DND-41 (cell line): ENCODE data around the gene TYW5.

Experiments
- ATAC-seq: fragments of 200-7000 bp; cut with Tn5 transposase; 3 replicates; pipeline ENCODE4 v1.9.1; 2021; ENCODE audit warnings: low read depth; ENCODE audit not compliant: insufficient read depth
- DNase-seq: peaks from one replicate; pipeline ENCODE4 v3.0.0-alpha.2; 2020
- H2AFZ ChIP-seq: 2 replicates; pipeline ENCODE4 v1.6.0; 2012; ENCODE audit warnings: low read depth, low read length
- H3K27ac ChIP-seq: 2 replicates; pipeline ENCODE4 v1.5.1; 2012; ENCODE audit warnings: low read length, inconsistent platforms
- H3K27me3 ChIP-seq: fragments of 200-600 bp; sonication (generic); 2 replicates; pipeline ENCODE4 v1.6.0; 2012; ENCODE audit warnings: low read length, mild to moderate bottlenecking, inconsistent platforms; ENCODE audit not compliant: insufficient read depth, poor library complexity
- H3K36me3 ChIP-seq: 2 replicates; pipeline ENCODE4 v1.5.1; 2012; ENCODE audit warnings: low read length, inconsistent platforms; ENCODE audit not compliant: insufficient read depth
- H3K4me1 ChIP-seq: 2 replicates; pipeline ENCODE4 v1.5.1; 2012; ENCODE audit warnings: mild to moderate bottlenecking, low read length; ENCODE audit not compliant: insufficient read depth
- H3K4me2 ChIP-seq: 2 replicates; pipeline ENCODE4 v1.6.0; 2012; ENCODE audit warnings: mild to moderate bottlenecking, moderate library complexity, low read length, inconsistent platforms; ENCODE audit not compliant: insufficient read depth
- H3K4me3 ChIP-seq, 2 experiments: fragments of 200-600 bp in 1 of 2; shearing (Covaris generic) in 1 of 2; 2 replicates each; pipeline ENCODE4 v1.5.1; 2012 to 2016; ENCODE audit warnings: inconsistent platforms in 2 of 2, low read length in 2 of 2, mild to moderate bottlenecking in 2 of 2, low read depth in 1 of 2, moderate library complexity in 1 of 2
- H3K79me2 ChIP-seq: 2 replicates; pipeline ENCODE4 v1.6.0; 2012; ENCODE audit warnings: low read length, inconsistent platforms; ENCODE audit not compliant: insufficient read depth
- H3K9ac ChIP-seq: 2 replicates; pipeline ENCODE4 v1.6.0; 2012; ENCODE audit warnings: low read depth, mild to moderate bottlenecking, inconsistent platforms, low read length, moderate library complexity
- H3K9me3 ChIP-seq: 2 replicates; pipeline ENCODE4 v1.5.1; 2012; ENCODE audit warnings: low read length, moderate library complexity, mild to moderate bottlenecking, inconsistent platforms; ENCODE audit not compliant: insufficient read depth, severe bottlenecking
- H4K20me1 ChIP-seq: 2 replicates; pipeline ENCODE4 v1.6.0; 2012; ENCODE audit warnings: low read length; ENCODE audit not compliant: insufficient read depth
- EZH2 ChIP-seq: IDR thresholded peaks from 3 replicates; pipeline ENCODE4 v1.6.1; 2012; ENCODE audit warnings: borderline replicate concordance, low read depth, mild to moderate bottlenecking, moderate library complexity, low read length, inconsistent platforms; ENCODE audit not compliant: severe bottlenecking
- TF ChIP-seq, protein P1 (sequence below): IDR thresholded peaks from 2 replicates; pipeline ENCODE4 v1.5.1; 2012; ENCODE audit warnings: borderline replicate concordance, low read length, moderate library complexity, mild to moderate bottlenecking; ENCODE audit not compliant: poor library complexity, severe bottlenecking; ENCODE audit errors: extremely low read depth

Gene TYW5

DNA sequence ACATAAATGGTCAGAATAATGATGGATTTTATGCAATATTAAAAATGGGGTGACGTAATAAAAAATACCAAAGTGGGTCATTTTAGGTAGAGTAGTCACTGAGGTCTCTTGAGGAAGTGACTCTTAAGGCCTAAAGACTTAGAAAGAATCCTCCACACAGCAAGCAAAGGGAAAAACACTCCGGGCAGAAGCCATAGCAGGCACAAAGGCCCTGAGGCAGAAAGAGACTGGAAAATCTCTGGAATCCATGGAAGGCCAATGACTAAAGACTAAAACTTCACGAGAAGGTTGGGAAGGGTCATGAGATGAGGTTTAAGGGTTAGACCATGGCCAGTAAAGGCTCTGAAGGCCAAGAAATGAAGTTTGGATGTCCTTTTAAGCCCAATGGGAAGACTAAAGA lies 37.0 kb upstream of the TYW5 start:
- no peak overlapping the region for H3K4me3 ChIP-seq
- no peaks in the 10 kb centered on the region for H3K79me2 ChIP-seq
- H4K20me1 ChIP-seq, result no peaks in the 10 kb centered on the region
- ATAC-seq (no peak), DNase-seq (no peak)
- H3K9me3 ChIP-seq, result no peaks in the 10 kb centered on the region
- H3K4me2 ChIP-seq, result no peak overlapping the region
- H3K9ac ChIP-seq, result no peak overlapping the region
- no peak for TF ChIP-seq EZH2
- no peak overlapping the region for H2AFZ ChIP-seq
- H3K36me3 ChIP-seq, result no peaks in the 10 kb centered on the region
- H3K27me3 ChIP-seq, result no peaks in the 10 kb centered on the region
- H3K27ac ChIP-seq, result no peak overlapping the region
- H3K4me1 ChIP-seq, result peaks cover 15% of the 10 kb centered on the region

DNA sequence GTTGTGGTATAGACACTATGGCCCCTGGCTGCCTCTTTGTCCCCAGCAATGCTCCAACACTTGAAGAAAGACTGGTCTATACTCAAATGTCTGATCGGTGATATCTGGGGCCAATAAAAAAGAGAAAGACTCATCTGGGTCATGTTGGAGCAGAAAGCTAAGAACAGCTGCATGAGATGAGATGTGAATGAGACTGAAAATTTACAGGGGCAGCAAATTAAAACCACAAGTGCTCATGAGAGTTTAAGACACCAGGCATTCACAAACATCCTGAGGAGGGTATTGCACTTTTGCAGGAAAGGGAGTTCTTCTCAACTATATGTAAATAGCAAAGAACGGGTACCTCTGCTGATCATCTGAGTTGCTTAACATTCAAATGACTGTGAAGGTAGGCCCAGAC lies 36.4 kb upstream of the TYW5 start:
- no peak overlapping the region for H3K4me2 ChIP-seq
- ATAC-seq, result no peak

DNA sequence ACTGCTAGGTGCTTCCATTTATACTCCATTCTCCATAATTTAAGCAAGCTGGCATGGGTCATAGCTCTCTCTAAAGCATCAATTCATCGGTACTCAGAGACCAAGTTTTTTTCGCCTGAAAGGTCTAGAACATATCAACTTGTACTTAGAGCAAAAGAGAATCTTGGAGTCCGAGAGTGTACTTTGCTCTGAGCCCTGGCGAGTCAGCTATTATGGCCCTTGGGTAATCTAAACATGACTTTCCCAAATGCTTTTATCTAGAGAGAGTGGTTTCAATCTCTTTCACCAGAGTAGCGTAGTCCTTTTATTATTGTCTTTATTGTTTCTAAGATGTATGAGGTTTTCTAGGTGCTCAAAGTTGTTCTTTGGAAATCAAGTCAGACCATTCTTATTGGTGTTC lies 34.5 kb upstream of the TYW5 start:
- Histone ChIP-seq H3K4me1 (peaks cover 22% of the 10 kb centered on the region), H2AFZ (no peak overlapping the region), H3K9me3 (no peaks in the 10 kb centered on the region), H4K20me1 (no peaks in the 10 kb centered on the region), H3K79me2 (no peaks in the 10 kb centered on the region), H3K4me2 (no peak overlapping the region), H3K9ac (no peak overlapping the region), H3K27me3 (no peaks in the 10 kb centered on the region), H3K4me3 (no peak overlapping the region), H3K36me3 (no peaks in the 10 kb centered on the region), H3K27ac (no peak overlapping the region)
- DNase-seq (no peak), ATAC-seq (no peak)
- TF ChIP-seq, protein P1, sequence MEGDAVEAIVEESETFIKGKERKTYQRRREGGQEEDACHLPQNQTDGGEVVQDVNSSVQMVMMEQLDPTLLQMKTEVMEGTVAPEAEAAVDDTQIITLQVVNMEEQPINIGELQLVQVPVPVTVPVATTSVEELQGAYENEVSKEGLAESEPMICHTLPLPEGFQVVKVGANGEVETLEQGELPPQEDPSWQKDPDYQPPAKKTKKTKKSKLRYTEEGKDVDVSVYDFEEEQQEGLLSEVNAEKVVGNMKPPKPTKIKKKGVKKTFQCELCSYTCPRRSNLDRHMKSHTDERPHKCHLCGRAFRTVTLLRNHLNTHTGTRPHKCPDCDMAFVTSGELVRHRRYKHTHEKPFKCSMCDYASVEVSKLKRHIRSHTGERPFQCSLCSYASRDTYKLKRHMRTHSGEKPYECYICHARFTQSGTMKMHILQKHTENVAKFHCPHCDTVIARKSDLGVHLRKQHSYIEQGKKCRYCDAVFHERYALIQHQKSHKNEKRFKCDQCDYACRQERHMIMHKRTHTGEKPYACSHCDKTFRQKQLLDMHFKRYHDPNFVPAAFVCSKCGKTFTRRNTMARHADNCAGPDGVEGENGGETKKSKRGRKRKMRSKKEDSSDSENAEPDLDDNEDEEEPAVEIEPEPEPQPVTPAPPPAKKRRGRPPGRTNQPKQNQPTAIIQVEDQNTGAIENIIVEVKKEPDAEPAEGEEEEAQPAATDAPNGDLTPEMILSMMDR, result no peak
- TF ChIP-seq EZH2, result no peak

More for the DNA sequence above, 36.4 kb upstream of the TYW5 start:
- H2AFZ ChIP-seq, result no peak overlapping the region
- H3K4me3 ChIP-seq, result no peak overlapping the region
- no peak overlapping the region for H3K9ac ChIP-seq
- no peak for DNase-seq
- peaks cover 20% of the 10 kb centered on the region for H3K4me1 ChIP-seq
- no peaks in the 10 kb centered on the region for H3K79me2 ChIP-seq
- no peaks in the 10 kb centered on the region for H3K27me3 ChIP-seq
- H3K27ac ChIP-seq, result no peak overlapping the region
- H3K9me3 ChIP-seq, result no peaks in the 10 kb centered on the region
- H3K36me3 ChIP-seq, result no peaks in the 10 kb centered on the region
- TF ChIP-seq EZH2, result no peak
- TF ChIP-seq, protein P1, result no peak
- H4K20me1 ChIP-seq, result no peaks in the 10 kb centered on the region

DNA sequence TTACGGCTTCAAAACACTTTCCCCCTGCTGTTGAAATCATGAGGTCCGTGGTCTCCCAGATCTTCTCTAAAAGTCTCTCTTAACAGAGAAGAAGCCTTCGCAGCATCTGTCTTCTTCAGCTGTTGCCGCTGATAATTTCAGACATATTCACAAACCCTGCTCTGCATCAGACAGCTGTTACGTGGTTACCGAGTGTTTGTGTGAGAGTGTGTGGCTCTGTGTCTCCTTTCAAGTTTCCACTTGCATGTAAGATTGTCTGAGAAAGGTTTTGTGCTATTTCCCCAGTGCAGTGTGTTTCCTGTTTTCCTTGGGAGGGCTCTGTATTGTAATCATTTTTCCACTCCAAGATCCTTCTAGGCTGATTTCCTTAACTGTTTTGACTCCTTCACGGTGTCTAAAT lies 32.9 kb upstream of the TYW5 start:
- no peak overlapping the region for H3K27ac ChIP-seq
- H2AFZ ChIP-seq, result peak overlapping the region; percentile 54; the same call in 1 of the 2 replicates

More for the DNA sequence above, 32.9 kb upstream of the TYW5 start:
- no peaks in the 10 kb centered on the region for H4K20me1 ChIP-seq
- no peak overlapping the region for H3K4me3 ChIP-seq
- TF ChIP-seq EZH2, result no peak
- TF ChIP-seq, protein P1, result no peak
- H3K9me3 ChIP-seq, result no peaks in the 10 kb centered on the region
- peaks cover 22% of the 10 kb centered on the region for H3K4me1 ChIP-seq
- no peak overlapping the region for H3K9ac ChIP-seq
- H3K36me3 ChIP-seq, result no peaks in the 10 kb centered on the region
- H3K79me2 ChIP-seq, result no peaks in the 10 kb centered on the region
- H3K4me2 ChIP-seq, result 0 out of 2 replicates have a peak overlapping the region, but pooled peaks have one; percentile 8
- DNase-seq (peak; percentile 31), ATAC-seq (peak; percentile 80)
- no peaks in the 10 kb centered on the region for H3K27me3 ChIP-seq
